ENCODE measurements around the gene ARL8B.
"Not testable (repeated sequence)": the region's sequence is repeated elsewhere in the genome, so short reads cannot be mapped to it uniquely, and the experiment has no call there.

The ARL8B gene

DNA sequence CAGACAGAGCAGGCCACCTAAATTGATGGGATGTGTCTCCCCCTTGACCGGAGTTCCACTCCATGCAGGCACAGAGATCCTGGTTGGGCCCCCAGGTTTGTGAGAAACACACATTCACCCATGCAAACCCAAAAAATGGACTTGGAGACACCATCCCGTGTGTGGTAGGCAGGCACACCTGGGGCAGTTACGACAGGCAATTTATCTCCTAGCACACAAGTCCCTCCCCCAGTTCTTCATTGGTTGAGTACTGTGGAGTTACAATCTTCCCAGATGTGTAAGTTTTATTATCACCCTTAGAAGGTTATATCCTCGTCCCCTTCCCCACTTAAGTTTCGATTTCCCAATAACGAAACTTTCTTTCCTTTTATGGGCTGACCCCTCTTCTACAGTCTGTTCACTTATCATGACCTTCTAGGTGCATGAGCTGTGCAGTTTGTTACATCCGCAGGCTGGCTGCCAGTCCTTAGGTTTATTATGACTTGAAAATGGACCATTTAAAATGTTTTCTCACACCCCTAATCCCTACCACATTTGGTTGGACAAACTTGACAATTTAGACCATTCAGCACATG, 27.3 kb downstream of the ARL8B start:
- no peak for DNase-seq

DNA sequence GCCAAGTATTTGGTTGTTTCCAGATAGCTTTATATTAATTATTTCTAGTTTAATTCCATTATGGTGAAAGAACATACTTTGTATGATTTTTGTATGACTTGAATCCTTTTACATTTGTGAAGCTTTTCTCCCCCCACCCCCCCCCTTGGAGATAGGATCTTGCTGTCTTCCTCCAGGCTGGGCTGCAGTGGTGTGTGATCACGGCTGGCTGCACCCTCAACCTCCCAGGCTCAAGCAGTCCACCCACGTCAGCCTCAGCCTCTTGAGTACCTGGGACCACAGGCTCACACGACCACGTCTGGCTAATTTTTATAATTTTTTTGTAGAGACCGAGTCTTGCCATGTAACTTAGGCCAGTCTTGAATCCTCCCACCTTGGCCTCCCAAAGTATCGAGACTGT, 29.5 kb downstream of the ARL8B start:
- no peak for DNase-seq

DNA sequence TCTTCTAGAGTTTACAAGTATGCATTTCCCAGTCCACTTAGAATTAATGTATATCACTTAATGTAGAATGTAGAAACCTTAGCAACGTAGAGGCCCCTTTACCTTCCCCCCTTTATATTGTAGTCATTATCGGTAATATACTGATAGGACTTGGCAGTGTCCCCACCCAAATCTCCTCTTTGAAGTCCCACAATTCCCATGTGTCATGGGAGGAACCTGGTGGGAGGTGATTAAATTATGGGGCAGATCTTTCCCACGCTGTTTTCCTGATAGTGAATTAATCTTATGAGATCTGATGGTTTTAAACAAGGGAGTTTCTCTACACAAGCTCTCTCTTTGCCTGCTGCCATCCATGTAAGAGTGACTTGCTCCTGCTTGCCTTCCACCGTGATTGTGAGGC, 31.0 kb downstream of the ARL8B start:
- no peak for DNase-seq

DNA sequence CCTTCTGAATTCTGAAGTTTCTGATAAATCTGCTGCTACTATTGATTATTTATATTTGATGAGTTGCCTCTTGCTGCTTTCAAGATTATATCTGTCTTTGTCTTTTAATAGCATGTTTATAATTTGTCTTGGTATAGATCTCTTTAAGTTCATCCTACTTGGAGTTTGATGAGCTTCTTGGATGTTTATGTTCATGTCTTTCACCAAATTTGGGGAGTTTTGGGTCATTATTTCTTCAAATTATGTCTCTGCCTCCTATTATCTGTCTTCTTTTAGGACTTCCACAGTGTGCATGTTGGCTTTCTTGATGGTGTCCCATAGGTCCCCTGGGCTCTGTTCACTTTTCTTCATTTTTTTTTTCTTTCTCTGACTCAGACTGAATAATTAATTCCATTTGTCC, 33.1 kb downstream of the ARL8B start:
- no peak for DNase-seq

DNA sequence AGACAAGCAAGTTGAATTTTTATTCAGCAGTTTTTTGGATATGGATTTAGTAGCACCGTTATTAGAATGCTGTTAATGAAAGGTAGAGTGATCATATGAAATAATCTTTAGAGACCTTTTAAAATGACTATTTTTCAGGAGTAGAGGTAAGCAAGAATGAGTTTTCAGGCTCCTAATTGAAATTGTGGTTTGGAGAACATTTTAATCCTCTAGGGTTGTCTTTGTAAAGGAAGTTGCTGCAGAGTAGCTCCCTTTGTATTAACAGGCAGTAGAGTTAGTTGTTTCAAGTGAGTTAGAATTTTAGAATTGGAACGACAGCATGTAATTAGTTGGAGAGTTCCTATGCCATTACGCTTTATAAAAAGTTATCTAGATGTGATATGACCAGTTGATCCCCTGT, 38.2 kb downstream of the ARL8B start:
- DNase-seq, result peak in 1 of 2 experiments; percentile 19

DNA sequence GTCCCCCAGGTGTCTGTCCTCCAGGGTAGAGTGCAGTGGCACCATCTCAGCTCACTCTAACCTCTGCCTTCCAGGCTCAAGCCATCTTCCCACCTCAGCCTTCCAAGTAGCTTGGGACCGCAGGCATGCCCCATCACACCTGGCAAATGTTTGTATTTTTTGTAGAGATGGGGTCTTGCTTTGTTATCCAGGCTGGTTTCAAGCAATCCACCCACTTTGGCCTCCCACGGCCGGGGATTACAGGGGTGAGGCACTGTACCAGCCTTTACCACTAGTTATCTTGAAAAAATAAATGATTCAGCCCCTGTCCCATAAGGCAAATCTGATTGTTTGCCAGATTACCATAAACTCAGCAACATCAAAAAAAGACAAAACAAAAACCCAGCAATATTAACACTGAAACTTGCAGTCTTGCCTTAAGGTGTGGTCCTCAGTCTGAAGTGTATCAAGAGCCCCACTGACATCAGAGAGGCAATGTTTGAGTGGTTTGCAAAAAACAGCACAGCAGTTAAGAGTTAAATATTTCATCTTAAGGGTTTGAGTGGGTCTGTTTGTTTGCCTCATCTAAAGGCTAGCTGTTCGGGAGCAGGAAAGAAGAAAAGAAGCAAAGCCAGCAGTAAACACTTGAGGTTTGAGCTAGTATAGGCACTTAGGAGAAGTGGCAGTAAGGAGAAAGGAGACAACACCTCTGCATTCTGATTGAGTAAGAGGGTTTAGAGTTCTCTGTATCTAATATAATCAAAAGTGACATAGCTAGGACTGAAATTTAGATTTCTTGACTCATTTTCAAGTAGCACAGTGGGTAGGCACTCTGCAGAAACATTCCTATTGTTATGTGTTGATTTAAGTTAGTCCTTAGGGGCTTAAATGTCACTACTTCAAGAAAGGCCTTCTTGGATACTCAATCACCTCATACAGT, 39.1 kb downstream of the ARL8B start:
- DNase-seq, result no peak

DNA sequence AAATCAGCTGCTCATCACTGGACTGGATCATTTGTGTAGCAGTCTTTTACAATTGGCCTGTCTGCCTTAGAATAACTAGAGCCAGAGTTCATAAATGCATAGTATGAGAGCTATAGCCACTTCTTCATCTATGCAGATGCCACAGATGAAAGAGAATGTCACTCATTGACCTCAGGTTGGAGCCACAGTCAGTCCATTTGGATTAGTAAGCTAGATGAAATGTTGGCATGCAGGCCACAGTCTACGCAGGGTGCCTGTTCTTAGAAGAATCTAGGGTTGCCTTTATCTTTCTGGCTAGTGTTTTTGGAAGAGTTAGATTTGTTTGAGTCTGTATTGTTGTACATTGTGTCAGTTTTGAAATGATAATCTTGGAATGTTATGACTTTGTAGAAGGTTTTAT, 40.0 kb downstream of the ARL8B start:
- no peak for DNase-seq

DNA sequence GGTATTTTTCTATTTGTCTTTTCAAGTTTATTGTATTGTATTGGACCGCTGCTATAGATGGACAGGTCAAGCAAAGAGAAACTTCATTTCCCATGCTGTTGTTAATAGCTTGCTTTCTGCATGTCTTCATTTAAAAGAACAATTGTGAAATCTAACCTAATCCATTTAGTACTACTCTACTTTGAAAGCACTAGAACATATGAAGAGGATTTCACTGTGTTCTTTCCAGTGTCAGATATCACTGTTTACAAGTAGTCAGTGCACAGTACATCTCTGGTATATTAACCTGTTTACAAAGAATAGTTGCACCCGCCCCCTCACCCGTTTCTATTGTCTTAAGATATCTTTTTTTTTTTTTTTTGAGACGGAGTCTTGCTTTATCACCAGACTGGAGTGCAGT, 43.6 kb downstream of the ARL8B start:
- no peak for DNase-seq

DNA sequence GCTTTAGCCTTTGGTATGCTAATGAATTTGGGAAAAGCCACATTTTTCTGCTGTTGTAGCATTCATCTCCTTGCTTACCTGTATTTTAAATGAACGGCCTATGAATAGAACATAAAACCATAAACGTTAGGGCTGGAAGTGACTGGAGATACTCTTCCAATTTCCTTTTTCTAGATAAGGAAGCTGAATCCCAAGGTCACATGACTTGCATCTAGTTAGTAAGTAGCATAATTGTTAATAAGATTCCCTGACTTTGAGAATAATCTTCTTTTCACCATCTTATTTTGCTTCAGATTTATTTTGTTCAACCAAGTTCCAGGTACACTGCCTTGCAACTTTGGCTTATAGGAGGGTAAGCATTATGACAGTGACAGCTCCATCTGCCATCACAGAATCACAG, 44.8 kb downstream of the ARL8B start:
- DNase-seq, result no peak

DNA sequence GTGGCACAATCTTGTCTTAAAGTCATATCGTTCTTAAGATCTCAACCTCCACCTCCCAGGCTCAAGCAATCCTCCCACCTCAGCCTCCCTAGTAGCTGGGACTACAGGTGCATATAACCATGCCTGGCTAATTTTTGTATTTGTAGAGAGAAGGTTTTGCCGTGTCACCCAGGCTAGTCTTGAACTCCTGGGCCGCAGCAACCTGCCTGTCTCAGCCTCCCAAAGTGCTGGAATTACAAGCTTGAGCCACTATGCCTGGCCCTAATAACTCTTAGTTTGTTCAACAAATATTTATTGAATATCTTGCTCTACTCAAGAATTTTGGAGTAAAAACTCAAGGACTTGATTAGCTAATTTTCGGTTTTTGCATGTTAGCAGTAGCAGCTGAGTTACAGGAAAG, 46.0 kb downstream of the ARL8B start:
- DNase-seq, result no peak

DNA sequence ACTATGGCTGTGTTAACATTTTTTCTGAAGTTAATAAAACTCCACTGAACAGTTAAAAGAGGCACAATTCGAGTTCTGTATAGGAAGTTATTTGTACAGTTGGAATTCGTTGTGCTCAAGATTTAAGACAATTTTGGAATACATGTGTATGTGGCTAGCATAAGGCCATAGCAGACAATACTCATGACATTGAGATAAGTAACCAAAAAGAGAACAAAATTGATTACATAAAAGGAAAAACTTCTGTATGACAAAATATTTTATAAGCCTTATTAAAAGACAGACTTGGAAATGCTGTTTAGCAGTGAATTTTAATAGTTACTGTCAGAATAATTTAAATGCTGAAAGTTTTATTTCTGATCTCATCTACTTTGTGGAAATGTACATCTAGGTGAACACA, 47.7 kb downstream of the ARL8B start:
- no peak for DNase-seq

DNA sequence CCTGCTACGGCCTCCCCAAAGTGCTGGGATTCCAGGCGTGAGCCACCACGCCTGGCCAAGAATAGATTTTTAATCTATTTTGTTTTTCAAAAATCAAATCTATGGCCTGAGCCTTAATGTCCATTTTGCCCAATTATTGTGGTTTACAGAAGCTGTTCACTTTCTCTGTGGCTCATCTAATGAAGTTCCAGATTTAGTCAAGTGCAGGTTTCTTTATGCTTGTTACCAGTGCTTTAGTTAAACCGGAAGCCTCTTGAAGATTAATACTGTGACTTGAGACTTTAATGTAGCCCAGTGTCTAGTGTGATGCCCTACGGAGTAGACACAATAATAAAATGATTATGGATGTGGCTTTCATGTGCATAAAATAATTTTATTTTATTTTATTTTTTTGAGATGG, 48.9 kb downstream of the ARL8B start:
- no peak for DNase-seq

DNA sequence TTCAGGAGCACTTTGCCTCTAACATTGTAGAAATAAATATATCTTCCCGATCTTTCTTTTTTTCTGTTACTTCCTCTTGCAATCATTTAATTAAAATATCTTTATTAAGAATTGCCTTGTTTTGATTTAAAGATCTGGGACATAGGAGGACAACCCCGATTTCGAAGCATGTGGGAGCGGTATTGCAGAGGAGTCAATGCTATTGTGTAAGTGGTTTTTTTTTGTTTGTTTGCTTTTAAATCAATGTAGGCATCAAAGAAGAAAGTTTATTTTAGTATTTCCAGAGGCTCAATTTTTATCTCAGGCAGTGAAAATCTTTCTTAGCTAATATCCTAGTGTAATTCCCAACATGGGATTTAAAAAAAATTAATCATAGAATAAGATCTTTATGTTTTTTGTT, 49.9 kb downstream of the ARL8B start:
- no peak for DNase-seq

DNA sequence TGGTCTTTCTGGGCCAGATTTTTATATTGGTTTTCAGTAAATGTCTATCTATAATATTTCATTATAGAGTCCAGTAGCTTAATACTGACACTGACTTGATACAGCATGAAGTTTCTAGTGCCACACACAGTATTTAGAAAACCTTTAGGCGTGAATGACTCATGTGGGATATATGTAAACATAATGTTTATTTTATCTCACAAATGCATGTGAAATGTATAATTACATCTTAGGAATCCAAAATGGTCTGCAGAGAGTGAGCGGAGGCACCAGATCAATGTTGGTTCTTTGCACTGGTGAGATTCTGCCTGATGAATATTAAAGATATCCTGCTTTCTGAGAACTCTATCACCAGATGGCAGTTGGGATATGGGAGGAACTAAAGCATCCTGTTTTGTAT, 56.9 kb downstream of the ARL8B start:
- not testable (repeated sequence) for DNase-seq

DNA sequence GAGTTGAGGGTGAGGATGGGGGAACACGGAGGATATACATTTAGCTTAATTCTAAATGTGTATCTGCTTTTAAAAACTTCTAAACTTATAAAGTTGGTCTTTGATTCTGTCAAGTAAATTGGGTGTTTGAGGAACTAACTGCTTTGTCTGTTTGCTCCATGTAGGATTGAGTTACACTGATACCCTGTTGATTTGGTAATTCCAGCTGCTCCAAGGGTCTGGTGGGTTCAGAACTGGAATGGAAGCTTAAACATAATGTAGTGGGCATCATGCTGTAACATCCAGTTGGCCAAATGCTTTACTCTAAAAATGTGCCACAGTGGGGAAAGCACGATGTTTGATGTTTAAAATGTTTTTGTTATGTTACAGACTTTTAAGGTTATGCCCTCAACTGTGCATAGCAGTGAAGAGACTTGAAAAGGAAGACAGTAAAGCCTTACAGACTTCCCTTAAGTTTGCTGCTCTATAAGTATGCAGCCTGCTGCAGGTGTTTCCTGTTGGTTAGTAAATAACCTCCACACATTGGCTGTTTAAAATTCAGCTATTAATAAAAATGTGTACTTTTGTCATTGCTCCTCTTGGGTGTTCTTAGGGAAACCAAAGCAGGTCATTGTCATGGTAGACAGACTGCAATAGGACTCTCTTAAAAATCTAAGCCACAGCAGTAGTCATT, 59.5 kb downstream of the ARL8B start:
- peak; percentile 76 to 79 for DNase-seq

DNA sequence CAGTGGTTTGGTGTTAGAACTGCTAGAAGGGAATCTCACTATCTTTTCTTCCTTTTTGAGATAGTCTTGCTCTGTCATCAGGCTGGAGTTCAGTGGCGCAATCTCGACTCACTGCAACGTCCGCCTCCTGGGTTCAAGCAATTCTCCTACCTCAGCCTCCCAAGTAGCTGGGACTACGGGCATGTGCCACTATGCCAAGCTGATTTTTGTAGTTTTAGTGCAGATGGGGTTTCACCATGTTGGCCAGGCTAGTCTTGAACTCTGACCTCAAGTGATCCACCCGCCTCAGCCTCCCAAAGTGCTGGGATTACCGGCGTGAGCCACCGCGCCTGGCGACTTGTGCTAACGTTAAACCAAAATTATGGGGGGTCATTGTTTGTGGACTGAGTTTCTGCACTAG, 61.6 kb downstream of the ARL8B start:
- DNase-seq, result not testable (repeated sequence)

DNA sequence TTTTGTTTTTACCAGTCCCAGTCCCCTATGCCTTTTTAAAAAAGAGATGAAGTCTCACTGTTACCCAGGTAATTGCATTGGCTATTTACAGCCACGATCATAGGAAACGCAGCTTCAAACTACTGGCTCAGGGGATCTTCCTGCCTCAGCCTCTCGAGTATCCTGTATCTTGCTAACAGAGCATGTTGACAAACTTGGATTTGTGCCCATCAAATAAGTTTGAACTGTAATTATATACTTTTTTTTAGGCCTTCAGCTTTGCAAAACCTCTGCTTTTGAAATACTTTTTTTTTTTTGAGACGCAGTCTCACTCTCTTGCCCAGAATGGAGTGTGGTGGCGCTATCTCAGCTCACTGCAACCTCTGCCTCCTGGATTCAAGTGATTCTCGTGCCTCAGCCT, 62.4 kb downstream of the ARL8B start:
- DNase-seq, result no peak

DNA sequence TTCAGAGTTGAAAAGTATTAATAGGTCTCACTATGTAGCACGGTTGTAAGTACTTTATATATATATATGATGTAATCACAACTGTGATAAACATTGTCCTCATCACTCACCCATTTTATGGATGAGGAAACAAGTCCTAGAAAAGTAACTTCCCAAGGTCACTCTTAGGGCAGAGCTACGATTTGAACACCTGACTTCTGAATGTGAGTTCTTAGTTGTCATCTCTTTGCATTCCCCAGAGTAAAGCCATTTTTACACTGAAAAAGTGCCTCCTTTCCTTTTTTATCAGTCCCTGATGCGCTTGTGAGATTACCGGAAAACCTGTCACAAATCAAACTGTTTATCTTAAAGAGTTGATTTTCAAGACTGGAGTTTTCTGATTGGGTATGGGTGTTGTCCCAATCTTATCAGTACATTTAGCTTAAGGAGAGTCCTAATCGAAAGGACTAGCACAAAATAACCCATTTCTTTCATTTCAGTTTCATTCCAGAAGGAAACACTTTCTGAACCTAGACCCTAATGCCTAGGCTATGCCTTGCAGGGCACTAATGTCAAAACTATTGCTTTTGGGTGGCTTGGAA, 63.1 kb downstream of the ARL8B start:
- no peak for DNase-seq

DNA sequence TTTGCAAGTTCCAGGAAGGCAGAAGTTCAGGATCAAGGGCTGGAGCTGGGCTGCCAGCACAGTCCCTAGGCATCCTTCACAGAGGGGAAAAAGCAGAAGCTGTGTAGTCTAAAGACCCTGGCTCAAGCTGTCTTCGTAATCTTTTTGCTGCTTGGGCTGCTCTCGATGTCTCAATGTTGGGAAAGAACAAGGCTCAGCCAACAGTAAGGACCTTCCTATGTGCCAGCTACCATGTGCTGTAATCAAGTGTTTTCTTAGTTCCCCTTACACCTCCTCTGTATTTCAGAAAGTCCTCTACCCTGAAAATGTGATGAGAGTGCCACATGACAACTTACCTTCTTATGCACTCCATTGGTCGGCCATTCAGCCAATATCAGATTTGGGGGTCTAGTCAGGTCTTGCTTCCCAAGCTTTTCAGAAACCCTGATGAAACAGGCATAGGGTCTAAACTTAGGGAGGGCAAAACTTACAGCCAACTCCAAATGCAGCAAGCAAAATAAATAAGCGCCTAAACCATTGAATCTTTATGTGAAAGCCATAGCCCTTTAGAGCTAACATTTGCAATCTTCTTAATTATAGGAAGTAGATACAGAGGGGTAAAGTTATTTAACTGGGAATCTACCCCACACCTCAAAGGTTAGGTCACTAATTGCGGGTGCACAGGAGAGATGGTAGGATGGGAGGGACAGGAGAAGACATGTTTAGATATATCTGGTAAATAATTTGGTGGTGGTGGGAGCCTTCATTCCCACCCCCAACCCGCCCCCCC, 64.2 kb downstream of the ARL8B start:
- peak; percentile 88 to 91 for DNase-seq

DNA sequence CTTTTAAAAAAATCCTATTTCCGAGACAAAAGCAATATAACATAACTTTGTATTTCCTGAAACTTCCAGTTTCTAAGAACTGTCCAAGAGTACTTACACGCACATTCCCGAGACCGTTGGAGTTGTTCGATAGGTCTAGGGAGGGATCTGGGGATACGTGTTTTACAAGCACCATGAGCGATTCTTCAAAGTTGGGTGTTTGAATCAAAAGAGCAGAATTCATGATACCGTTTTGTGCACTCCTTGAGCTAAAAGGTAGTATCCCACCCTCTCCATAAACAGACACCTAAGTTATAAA, 64.7 kb downstream of the ARL8B start:
- DNase-seq, result peak; percentile 43 to 46

DNA sequence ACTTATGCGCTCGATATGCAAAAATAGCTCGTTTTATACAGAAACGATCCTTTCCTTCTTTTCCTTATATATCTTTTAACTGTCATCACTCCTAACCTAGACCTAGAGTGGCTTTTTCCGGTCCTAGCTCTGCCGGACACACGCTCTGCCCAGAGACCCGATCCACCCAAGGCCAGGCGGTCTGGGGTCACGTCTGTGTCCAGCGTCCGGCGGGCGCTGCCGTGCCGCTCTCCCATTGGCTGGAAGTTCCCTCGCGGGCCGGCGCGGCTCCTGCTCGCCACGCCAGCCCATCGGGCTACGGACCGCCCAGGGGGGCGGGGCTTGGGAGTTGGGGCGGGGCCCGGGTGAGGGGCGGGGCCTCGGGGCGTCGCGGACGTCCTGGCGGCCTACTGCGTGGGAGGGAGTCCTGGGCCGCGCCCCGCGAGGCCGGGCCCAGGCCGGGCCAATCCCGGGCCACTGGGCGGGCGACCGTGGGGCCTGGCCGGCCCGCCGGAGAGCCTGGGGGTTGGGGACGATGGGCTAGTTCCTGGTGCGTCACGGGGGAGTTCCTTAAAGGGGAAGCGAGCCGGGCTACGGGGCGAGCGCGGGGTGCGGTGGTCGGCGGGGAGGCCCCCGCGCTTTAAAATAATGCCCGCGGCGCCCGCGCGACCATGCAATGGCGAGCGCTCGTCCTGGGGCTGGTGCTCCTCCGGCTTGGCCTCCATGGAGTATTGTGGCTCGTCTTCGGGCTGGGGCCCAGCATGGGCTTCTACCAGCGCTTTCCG, 65.2 kb downstream of the ARL8B start, which contains the start of gene EDEM1:
EDEM1 (plus strand) TSS at position 552 of the 764 bp plus-strand sequence; CDS start at position 651, 99 bp downstream.
- DNase-seq, result peak; percentile 90 to 91

DNA sequence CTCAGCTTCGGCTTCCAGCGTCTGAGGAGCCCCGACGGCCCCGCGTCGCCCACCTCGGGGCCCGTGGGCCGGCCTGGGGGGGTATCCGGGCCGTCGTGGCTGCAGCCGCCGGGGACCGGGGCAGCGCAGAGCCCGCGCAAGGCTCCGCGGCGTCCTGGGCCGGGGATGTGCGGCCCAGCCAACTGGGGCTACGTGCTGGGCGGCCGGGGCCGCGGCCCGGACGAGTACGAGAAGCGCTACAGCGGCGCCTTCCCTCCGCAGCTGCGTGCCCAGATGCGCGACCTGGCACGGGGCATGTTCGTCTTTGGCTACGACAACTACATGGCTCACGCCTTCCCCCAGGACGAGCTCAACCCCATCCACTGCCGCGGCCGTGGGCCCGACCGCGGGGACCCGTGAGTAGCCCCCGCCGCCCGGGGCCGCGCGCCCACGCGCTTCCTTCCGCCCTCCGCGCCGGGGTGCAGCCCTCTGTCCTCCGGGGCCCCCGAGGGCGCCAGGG, 65.9 kb downstream of the ARL8B start:
- DNase-seq, result no peak
